Kidney epithelial cell (primary cell): ENCODE measurements around the gene METTL23. TPM values are rescaled to one million over a fixed set of nuclear protein-coding genes. Genes with fewer than 3 reads are reported as not detected.

Experiments used
- DNase-seq: peaks from one replicate; pipeline ENCODE4 v3.0.0-alpha.2; 2010; ENCODE audit warnings: low read depth
- H3K27me3 ChIP-seq: 2 replicates; pipeline ENCODE4 v1.6.0; 2011; ENCODE audit warnings: low read length; ENCODE audit not compliant: control insufficient read depth, insufficient read depth
- H3K36me3 ChIP-seq: 2 replicates; pipeline ENCODE4 v1.5.1; 2011; ENCODE audit warnings: low read length; ENCODE audit not compliant: control insufficient read depth, insufficient read depth
- H3K4me3 ChIP-seq: 2 replicates; pipeline ENCODE4 v1.5.1; 2011; ENCODE audit warnings: low read depth, mild to moderate bottlenecking, control low read depth, low read length
- CTCF ChIP-seq: IDR thresholded peaks from 2 replicates; pipeline ENCODE4 v1.5.1; 2011; ENCODE audit warnings: mild to moderate bottlenecking, moderate library complexity, low read length, control low read depth, inconsistent platforms; ENCODE audit not compliant: insufficient read depth, poor library complexity, severe bottlenecking
- total RNA-seq: library from RNA; depleted of rRNA; stranded (reverse); fragments of >200 nt; gene quantifications from 2 replicates; pipeline ENCODE4 v1.2.3, GENCODE V29; 2015

Gene METTL23
- total RNA-seq, 1 donor from 2014 or later, result 32.8 TPM

GRCh38 chr17:76685846-76686245, 40.8 kb upstream of the METTL23 start:
- no peak for TF ChIP-seq CTCF

GRCh38 chr17:76686538-76687297, 39.9 kb upstream of the METTL23 start:
- no peaks in the 10 kb centered on the region for H3K27me3 ChIP-seq
- no peak for DNase-seq
- H3K4me3 ChIP-seq, result no peak overlapping the region
- no peak for TF ChIP-seq CTCF
- H3K36me3 ChIP-seq, result no peaks in the 10 kb centered on the region

More at GRCh38 chr17:76685846-76686245, 40.8 kb upstream of the METTL23 start:
- Histone ChIP-seq H3K4me3 (no peak overlapping the region), H3K27me3 (no peaks in the 10 kb centered on the region), H3K36me3 (no peaks in the 10 kb centered on the region)
- DNase-seq, result no peak

GRCh38 chr17:76687298-76688164, 39.1 kb upstream of the METTL23 start:
- Histone ChIP-seq H3K4me3 (no peak overlapping the region), H3K36me3 (no peaks in the 10 kb centered on the region), H3K27me3 (no peaks in the 10 kb centered on the region)
- DNase-seq, result no peak
- TF ChIP-seq CTCF, result no peak

- Histone ChIP-seq H3K4me3 (no peak overlapping the region), H3K36me3 (no peaks in the 10 kb centered on the region), H3K27me3 (no peaks in the 10 kb centered on the region)
- no peak for DNase-seq
- TF ChIP-seq CTCF, result no peak
Measured at GRCh38 chr17:76688165-76688622, 38.4 kb upstream of the METTL23 start.

- Histone ChIP-seq H3K4me3 (no peak overlapping the region), H3K27me3 (no peaks in the 10 kb centered on the region), H3K36me3 (no peaks in the 10 kb centered on the region)
- TF ChIP-seq CTCF, result no peak
- no peak for DNase-seq
Measured at GRCh38 chr17:76689859-76690258, 36.8 kb upstream of the METTL23 start.
